Measurements from ENCODE around the gene MVD. TPM values are rescaled to one million over a fixed set of nuclear protein-coding genes. Genes with fewer than 3 reads are reported as not detected.

Gene MVD
- polyA plus RNA-seq, 1 donor (not counting 4 experiments of a cell fraction or from before 2014, with no cell fraction given) = 59.6 TPM

GRCh38 chr16:88691129-88691813, 28.4 kb upstream of the MVD start:
- H2AFZ ChIP-seq (ENCODE audit: control insufficient read depth, low read length) = no peak overlapping the region
- H4K20me1 ChIP-seq (ENCODE audit: control insufficient read depth, extremely low read depth, insufficient read depth, low read length) = peaks cover 2% of the 10 kb centered on the region
- TF ChIP-seq EZH2 (IDR thresholded peaks at IDR 0.05; ENCODE audit: low read length) = no peak
- TF ChIP-seq, protein P1, sequence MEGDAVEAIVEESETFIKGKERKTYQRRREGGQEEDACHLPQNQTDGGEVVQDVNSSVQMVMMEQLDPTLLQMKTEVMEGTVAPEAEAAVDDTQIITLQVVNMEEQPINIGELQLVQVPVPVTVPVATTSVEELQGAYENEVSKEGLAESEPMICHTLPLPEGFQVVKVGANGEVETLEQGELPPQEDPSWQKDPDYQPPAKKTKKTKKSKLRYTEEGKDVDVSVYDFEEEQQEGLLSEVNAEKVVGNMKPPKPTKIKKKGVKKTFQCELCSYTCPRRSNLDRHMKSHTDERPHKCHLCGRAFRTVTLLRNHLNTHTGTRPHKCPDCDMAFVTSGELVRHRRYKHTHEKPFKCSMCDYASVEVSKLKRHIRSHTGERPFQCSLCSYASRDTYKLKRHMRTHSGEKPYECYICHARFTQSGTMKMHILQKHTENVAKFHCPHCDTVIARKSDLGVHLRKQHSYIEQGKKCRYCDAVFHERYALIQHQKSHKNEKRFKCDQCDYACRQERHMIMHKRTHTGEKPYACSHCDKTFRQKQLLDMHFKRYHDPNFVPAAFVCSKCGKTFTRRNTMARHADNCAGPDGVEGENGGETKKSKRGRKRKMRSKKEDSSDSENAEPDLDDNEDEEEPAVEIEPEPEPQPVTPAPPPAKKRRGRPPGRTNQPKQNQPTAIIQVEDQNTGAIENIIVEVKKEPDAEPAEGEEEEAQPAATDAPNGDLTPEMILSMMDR (optimal IDR thresholded peaks at IDR 0.05 in 1 of 3, IDR thresholded peaks at IDR 0.05 in 1 of 3, conservative IDR thresholded peaks at IDR 0.05 in 1 of 3; ENCODE audit: extremely low read depth in 1 of 3, insufficient read depth in 2 of 3, low read length in 3 of 3) = no peak
- H3K79me2 ChIP-seq (ENCODE audit: control insufficient read depth, insufficient read depth, low read length) = no peaks in the 10 kb centered on the region
- DNase-seq (ENCODE audit: low read depth, low spot score) = no peak
- H3K4me3 ChIP-seq (ENCODE audit: control insufficient read depth in 2 of 3, extremely low read depth in 1 of 3, insufficient read depth in 2 of 3, low read depth in 1 of 3, low read length in 3 of 3) = no peak overlapping the region
- dilution Hi-C loops (cut with MboI; ENCODE audit: extremely low pct_ligation_motif_present, low sequenced_read_pairs) = no loop called here
- peaks cover 2% of the 10 kb centered on the region for H3K4me1 ChIP-seq (ENCODE audit: control insufficient read depth, extremely low read depth, insufficient read depth, low read length)
- H3K9me3 ChIP-seq (ENCODE audit: control insufficient read depth, low read depth, low read length) = no peaks in the 10 kb centered on the region
- H3K27me3 ChIP-seq (ENCODE audit: control insufficient read depth, extremely low read depth, insufficient read depth, low read length) = peaks cover 68% of the 10 kb centered on the region
- no peak for FAIRE-seq
- H3K9ac ChIP-seq (ENCODE audit: control insufficient read depth, extremely low read depth, insufficient read depth, low read length) = no peak overlapping the region
- no peaks in the 10 kb centered on the region for H3K9me1 ChIP-seq (ENCODE audit: control insufficient read depth, extremely low read depth, insufficient read depth, low read length)
- no peak overlapping the region for H3K4me2 ChIP-seq (ENCODE audit: control insufficient read depth, extremely low read depth, insufficient read depth, low read depth, low read length)
- H3K36me3 ChIP-seq (ENCODE audit: control insufficient read depth in 2 of 2, extremely low read depth in 1 of 2, insufficient read depth in 2 of 2, low read length in 2 of 2) = no peaks in the 10 kb centered on the region
- H3K27ac ChIP-seq (ENCODE audit: control insufficient read depth, insufficient read depth, low read length) = no peak overlapping the region

DNA sequence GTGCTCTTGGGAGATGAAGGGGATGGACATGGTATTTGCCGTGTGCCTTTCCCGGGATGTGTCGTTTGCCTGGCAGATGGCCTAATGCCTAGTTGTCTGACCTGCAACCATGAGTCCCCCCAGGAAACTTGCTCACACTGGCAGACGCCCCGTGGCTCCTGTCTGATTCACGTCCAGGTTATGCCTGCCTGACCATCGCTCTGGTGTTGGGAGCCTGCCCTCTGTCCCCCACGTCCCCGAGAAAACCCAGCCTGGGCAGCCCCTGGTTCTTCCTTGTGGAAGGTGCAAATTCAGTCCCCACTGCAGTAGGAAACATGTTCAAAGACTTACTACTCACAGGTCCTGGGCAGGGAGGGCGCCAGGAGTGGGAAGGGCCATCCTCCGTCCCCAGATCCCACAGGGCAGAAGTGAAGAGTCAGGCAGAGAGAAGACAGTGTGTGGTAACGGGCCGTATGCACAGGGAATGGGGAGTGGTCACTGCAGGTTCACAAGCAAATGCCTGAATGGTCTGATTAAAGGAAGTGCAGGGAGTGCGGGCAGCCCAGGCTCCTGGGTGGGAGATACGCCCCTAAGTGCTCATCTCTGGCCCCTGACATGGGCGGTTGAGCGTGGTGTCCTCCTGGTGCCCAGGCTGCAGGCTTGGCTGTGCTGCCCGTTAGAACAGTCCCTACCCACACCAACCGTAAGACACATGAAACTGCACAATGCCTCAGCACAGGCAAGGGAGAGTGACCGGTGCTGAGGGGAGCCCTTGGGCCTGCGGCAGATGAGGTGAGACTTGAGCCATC, 27.6 kb upstream of the MVD start:
- H3K27me3 ChIP-seq (ENCODE audit: control insufficient read depth, extremely low read depth, insufficient read depth, low read length) = peaks cover 74% of the 10 kb centered on the region
- FAIRE-seq = no peak

More for the DNA sequence above, 27.6 kb upstream of the MVD start:
- H3K9me1 ChIP-seq (ENCODE audit: control insufficient read depth, extremely low read depth, insufficient read depth, low read length) = no peaks in the 10 kb centered on the region
- dilution Hi-C loops (cut with MboI; ENCODE audit: extremely low pct_ligation_motif_present, low sequenced_read_pairs) = no loop called here
- no peak overlapping the region for H2AFZ ChIP-seq (ENCODE audit: control insufficient read depth, low read length)
- no peak for DNase-seq (ENCODE audit: low read depth, low spot score)
- TF ChIP-seq, protein P1 (optimal IDR thresholded peaks at IDR 0.05 in 1 of 3, IDR thresholded peaks at IDR 0.05 in 1 of 3, conservative IDR thresholded peaks at IDR 0.05 in 1 of 3; ENCODE audit: extremely low read depth in 1 of 3, insufficient read depth in 2 of 3, low read length in 3 of 3) = no peak
- no peak for TF ChIP-seq EZH2 (IDR thresholded peaks at IDR 0.05; ENCODE audit: low read length)
- peaks cover 7% of the 10 kb centered on the region for H3K4me1 ChIP-seq (ENCODE audit: control insufficient read depth, extremely low read depth, insufficient read depth, low read length)
- no peak overlapping the region for H3K9ac ChIP-seq (ENCODE audit: control insufficient read depth, extremely low read depth, insufficient read depth, low read length)
- H3K4me2 ChIP-seq (ENCODE audit: control insufficient read depth, extremely low read depth, insufficient read depth, low read depth, low read length) = no peak overlapping the region
- no peaks in the 10 kb centered on the region for H3K36me3 ChIP-seq (ENCODE audit: control insufficient read depth in 2 of 2, extremely low read depth in 1 of 2, insufficient read depth in 2 of 2, low read length in 2 of 2)
- H3K4me3 ChIP-seq (ENCODE audit: control insufficient read depth in 2 of 3, extremely low read depth in 1 of 3, insufficient read depth in 2 of 3, low read depth in 1 of 3, low read length in 3 of 3) = no peak overlapping the region
- no peaks in the 10 kb centered on the region for H3K9me3 ChIP-seq (ENCODE audit: control insufficient read depth, low read depth, low read length)
- H3K79me2 ChIP-seq (ENCODE audit: control insufficient read depth, insufficient read depth, low read length) = no peaks in the 10 kb centered on the region
- no peak overlapping the region for H3K27ac ChIP-seq (ENCODE audit: control insufficient read depth, insufficient read depth, low read length)
- peaks cover 2% of the 10 kb centered on the region for H4K20me1 ChIP-seq (ENCODE audit: control insufficient read depth, extremely low read depth, insufficient read depth, low read length)
